GM21619 (cell line): ENCODE data around the gene RAB17.

Experiments used
- ATAC-seq: cut with Tn5 transposase; IDR thresholded peaks from one replicate; pipeline ENCODE4 v1.9.1; 2021; ENCODE audit not compliant: unreplicated experiment

The RAB17 gene, protein sequence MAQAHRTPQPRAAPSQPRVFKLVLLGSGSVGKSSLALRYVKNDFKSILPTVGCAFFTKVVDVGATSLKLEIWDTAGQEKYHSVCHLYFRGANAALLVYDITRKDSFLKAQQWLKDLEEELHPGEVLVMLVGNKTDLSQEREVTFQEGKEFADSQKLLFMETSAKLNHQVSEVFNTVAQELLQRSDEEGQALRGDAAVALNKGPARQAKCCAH

DNA sequence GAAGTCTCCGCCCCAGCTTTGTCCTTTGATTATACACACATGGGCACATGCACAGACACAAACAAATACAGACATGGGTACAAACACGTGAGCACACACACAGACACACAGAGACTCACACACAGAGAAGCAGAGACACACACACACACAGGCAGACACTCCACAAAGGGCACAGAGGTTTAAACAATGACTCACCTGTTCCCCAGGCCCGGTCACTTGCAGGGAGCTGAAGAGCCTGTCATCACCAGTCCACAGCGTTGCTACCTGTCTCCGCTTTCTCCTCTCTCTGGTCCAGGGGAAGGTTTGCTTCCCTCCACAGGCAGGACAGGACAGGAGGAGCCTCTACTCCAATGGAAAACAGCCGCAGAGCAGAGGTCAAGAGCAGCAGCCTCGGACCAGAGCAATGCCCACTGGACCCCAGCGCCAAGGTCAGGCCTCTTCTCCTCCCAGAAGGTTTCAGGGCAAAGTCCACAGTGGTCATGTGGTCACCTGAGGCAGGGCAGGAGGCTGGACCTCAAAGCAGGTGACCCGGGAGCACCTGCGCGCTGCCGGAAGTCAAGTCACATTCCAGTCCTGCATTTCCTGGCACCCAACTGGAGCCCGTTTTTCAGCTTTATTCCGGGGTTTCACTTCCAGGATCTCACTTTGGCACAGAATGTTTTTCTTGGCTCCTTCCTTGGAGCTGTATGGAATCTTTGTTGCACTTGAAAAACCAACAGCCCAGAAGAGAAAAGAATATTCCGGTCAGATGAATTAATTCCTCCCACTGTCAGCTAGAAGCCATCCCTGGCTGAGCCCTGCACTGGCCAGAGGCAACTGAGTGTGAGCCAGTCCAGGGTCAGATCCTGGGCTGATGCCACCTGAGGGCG, at the start of gene RAB17:
Gene RAB17, minus strand, starts transcription at position 463 of the 869 bp plus-strand sequence. CDS start 4,580 bp downstream, outside the sequence.
- ATAC-seq: no peak

DNA sequence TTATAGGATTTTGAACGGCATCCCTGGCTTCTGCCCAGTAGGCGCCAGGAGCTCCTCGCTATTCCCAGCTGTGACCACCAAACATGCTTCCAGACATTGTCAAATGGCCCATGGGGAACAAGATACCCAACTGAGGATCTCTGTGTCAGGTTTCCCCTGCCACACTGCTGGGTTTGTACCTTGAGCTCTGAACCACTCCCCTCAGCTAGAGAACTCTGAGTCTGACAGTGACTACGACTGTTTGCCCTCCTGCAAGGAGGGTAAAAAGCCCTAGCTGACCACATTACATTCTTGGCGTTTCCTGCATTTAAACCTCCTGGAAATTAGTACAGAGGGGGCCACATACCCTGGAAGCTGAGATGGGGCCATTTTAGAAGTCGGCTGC, 49.3 kb upstream of the RAB17 start:
- no peak for ATAC-seq

DNA sequence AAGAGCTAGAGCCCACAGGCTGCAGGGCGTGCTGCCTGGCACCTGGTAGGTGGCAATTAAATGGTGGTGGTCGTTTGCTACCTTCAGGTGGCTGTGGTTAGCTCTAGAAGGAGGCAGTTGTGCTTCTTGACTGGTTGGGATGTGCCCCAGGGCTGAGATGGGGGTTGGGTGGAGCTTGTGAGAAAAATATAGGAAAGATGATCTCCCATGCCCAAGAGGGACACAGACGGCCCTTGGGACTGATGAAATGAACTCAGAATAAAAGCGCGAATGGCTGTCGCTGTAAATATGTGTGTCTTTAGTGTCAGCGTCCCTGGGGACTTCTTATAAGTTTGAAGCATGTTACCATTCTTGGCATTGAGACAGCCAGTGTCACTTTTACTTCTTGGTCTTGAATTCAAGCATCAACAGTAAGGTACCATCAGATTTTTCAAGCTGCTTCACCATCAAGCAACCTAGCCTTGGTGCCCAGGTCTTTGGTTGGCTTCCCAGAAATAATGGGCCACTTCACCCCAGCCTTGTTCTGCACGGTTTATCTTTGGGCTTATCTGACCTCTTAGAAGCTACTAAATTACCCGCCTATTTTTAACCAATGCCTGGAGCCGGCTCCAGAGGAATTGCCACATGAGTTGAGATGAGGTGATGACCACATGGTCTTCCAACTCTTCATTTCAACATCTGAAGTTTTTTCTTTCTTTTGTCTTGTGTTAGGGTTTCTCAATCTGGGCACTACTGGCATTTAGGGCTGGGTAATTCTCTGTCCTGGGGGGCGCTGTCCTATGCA, 48.7 kb upstream of the RAB17 start:
- ATAC-seq: no peak

DNA sequence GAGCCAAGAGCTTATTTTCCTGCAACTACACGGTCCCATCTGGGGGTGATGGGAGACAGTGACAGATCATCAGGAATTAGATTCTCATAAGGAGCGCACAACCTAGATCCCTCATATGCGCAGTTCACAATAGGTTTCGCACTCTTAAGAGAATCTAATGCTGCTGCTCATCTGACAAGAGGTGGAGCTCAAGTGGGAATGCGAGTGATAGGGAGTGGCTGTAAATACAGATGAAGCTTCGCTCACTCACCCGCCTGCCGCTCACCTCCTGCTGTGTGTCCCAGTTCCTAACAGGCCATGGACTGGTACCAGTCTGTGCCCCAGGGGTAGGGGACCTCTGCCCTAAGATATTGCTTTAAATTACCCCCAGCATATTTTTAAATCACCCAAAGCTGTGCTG, 47.6 kb upstream of the RAB17 start:
- no peak for ATAC-seq

DNA sequence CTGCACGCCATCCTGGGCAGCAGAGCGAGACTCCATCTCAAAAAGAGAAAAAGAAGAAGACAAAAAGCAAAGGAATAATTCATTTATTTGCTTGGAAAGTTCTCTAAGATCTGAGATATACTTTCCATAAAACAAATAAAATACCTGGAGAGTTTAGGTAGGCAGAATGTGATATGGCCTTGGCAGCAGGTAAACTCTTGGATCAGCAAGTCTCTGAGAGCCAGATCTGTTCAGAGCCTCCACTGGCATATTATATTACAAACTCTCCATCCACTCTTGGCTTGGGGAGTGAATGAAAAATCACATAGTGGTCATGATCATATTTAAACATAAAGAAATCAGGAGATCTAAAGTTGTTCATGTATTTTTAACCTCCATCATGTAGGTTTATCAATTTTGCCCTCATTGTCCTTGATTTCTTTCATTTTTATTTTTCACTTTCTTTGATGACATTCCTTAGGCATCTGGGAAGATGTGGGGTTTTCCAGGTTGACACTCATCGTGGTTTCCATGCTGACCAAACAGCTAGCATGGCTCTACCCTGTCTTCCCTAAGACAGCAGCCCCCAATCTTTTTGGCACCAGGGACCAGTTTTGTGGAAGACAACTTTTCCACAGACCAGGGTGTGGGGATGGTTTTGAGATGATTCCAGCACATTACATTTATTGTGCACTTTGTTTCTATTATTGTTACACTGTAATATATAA, 47.0 kb upstream of the RAB17 start:
- ATAC-seq: no peak

DNA sequence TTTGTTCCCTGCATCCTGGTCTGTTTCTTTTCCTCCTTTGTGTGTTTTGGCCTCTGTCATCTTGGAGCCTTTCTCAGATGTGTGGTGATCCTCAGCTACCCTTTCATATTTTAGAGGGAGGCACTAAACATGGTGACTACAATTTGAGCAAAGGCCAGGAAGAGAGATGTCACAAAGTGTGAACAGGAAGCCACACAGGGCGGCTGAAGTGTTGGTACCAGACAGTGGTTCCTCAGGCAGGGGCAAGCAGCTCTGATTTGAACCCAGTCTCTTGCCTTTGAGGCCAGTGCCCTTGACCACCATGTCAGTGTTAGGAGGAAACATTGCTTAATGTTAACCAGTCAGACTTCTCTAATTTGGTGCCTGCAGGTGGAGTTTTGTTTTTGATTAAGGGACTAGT, 46.0 kb upstream of the RAB17 start:
- no peak for ATAC-seq

DNA sequence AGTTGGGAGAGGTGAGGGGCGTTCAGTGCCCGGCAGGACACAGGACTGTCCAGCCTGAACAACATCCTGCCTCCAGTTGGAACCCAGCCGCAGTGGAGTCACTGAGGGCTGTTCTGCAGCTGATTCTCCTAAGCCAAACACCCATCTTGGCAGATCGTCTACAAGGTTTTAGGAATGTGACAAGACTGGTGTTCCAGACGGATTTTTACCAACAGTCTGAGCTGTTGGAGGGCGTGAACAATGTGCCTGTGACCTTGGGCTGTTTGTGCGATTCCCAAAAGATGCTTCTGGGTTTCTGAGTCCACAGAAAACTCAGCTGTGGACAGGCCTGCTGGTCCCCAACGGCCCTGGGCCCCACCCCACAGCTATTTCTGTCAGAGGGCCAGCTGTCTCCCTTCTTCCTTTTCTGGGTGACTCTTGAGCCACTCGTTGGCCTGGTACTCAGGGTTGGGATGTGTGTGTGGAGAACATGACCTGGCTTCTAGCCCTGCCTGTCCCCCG, 42.6 kb upstream of the RAB17 start:
- ATAC-seq: no peak

DNA sequence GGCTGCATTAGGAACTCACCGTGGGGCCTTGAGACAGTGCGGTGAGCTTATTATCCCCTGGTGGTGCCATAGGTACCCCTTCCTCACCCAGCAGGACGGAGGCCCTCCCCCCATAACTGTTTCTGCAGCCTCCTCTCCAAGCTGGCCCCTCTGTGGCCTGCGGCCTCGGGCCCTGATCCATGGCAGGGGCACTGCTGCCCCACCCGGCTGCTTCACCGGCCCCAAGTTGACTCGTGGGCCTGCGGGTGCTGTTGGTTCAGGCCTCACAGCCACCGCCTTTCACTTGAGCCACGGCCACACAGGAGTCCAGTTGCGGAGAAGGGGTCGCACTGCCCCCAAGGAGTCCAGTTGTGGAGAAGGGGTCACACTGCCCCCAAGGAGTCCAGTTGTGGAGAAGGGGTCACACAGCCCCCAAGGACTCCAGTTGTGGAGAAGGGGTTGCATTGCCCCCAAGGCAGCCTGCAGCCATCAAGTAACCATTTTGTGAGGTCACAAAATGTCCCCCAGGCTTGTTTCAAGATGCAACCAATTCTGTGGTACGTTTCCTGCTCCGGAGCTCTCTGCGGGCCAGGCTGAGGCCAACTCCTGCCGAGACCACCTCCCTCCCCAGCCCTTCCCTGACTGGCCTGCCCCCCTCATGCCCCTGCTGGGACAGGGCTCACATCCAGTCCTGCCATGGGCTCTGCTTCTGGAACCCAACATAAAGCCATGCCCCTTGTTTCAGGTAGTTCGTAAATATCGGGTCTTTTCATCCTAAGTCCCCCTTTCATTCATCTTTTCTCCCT, 41.5 kb upstream of the RAB17 start:
- ATAC-seq: no peak

DNA sequence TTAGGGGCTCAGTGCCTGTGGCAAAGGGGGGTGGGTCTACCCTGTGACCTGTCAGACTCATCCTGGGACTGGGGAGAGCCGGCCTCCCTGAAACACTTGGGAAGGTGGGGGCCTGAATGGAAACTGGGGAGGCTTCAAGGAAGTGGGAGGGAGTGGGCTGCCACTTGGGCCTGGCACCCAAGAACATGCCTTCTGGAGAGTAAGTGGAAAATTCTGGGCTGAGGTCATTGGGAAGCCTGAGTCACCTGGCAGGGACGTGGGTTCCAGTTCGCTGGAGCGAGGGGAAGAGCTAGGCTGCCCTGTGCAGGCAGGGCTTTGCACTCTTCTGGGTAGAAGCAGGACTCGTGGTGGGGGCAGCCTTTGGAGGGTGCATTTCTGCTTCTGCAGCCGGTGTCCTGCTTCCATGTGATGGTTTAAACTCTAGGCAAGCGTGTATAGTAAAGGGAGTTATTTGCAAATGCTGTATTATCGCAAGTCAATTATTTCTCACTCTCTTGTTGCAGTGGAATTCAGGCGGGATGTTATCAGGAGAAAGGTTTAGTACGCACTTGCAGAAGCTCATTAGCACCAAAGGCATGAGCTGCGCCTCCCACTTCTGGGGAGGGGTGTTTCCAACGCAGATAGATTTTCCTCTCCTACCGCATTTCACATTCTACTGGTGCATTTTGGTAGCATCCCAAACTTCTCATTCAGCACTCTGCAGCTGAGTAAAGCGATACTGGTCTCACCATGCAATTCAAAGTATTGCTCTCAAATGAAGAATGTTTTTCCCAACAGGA, 40.7 kb upstream of the RAB17 start:
- ATAC-seq: no peak

DNA sequence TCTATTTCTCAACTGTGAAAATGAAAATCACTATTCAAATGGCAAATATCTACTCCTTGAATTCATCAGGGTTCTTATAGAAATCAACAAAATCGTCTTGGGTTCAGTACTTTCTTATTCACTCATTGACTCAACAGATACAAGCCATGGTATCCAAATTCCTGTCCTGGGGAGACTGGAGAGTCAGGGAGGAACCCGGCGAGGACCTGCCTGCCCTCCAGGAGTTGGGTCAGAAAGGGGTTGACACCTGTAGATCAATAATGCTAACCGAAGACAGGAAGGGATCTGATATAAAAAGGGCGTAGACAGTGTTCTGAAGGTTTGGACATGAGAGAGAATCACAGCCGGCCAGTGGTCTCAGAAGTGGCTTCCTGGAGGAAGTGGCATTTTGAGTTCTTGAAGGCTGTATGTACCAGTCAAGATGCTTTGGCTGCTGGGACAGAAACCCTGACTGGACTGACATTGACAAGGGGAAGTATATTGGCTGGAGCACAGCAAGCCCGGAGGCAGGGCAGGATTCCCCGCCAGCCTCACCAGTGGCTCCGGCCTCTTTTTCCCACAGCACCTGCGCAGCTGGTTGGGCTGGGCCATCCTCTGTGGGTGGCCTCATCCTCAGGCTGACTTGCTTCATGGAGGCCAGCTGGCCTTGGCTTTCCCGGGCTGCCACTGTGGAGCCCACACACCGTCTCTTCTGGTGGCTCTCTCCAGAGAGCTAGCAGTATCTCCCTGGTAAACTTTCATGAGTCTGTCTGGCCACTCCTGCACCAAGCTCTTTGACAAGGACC, 39.9 kb upstream of the RAB17 start:
- no peak for ATAC-seq

DNA sequence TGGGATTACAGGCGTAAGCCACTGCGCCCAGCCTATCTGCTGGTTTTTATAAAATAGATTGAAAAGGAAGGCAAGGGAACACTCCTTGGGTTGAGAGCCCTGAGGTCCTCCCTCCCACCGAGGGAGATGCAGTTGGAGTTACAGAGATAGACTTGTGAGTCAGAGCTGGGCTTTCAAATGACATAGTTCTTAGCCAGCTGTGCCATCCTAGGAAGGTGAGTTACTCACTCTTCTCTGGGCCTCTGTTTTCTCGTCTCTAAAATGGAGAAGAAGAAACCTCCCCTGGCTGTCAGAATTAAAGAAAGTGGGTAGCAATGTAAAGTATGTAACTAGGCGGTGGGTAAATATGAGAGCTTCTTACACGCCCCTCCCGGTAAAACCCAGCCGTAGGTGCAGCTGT, 39.2 kb upstream of the RAB17 start:
- no peak for ATAC-seq

DNA sequence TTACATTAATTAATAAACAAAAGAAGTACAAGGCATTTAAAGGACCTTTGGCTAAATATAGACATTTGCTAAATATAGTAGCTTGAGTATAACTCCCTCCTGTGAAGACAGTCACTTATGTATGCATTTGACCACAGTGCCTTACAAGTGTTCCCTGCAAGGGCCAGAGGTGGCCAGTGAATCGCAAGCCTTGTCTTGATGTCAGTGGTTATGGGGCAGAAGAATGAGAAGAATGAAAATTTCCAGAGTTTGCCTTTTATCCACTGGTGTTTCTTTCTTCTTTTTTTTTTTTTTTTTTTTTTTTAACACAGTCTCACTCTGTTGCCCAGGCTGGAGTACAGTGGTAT, 38.6 kb upstream of the RAB17 start:
- ATAC-seq: no peak

DNA sequence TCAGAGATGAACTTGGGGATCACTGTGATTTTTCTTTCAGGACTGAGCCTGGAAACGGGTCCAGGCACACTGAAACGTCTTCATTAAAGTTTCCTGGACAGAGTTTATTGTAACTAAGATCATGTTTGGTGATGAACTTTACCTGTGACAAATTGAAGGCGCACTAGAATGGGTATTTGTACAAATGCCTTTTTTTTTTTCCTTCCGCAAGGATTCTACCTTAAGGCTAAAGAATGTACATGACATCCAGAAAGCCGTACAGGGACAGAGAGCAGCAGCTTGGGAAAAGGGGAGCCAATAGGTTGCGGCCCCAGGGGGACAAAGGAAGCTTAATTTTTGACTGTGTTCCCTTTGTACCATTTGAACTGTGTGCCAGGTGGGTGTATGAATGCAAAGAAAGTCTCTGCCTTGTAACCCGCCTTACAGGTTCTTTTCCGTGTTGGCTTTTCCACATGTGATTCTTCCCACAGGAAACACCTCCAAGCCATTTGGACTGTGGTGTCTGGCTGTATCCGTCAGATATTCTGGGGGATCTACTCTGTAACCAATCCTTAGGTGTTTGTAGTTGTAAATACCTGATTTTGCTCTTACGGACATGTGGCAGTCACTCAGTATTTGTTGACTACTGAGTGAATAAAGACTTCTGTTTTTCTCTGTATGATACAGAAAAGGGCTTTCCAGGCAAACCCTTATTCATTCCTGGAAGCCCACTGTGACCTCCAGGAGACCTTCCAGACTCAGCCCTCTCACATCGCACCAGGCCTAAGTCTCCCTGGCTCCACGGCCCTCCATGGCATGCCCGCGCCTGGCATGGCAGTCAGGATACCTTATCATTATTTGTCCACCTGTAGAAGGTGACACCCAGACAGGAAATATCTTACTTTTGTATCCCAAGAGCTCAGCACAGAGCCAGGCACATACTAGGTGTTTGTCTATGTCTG, 38.0 kb upstream of the RAB17 start:
- no peak for ATAC-seq

DNA sequence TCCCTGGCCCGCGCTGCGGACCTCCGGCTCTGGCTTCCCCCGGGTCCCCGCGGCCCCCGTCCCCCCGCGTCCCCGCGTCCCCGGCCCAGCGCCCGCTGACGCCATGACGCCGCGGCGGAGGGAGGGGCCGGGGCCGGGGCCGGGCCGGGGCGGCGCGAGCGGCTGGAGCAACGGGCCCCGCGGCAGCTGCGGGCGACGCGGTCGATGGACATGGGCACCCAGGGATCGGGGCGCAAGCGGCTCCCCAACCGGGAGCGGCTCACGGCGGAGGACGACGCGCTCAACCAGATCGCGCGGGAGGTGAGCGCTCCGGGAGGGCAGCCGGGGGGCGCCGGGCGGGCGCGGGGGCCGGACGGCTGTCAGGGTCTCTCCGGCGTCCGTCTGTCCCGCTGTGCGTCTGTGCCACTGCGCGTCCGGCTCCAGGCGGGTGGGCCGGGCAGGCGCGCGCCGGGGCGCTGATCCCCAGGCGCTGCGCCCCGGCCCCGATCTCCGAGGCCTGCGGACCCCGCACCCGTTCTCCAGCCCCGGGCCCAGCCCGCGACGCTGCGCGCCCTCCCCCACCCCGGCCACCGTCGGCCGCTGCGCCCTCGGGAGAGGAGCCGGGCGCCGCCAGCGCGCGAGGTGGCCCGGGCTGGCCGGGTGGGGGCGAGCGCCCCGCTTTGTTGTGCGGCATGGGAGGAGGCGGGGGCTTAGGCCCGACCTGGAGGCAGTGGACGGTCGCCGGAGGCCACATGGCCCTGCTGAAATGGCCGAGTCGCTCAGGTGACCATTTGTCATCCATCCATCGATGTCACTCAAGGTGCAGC, 37.1 kb upstream of the RAB17 start, which contains the start of gene LRRFIP1:
Gene LRRFIP1, plus strand, starts transcription at position 147 of the 806 bp plus-strand sequence. Its CDS starts 58 bp downstream, at position 205.
- ATAC-seq: no peak

DNA sequence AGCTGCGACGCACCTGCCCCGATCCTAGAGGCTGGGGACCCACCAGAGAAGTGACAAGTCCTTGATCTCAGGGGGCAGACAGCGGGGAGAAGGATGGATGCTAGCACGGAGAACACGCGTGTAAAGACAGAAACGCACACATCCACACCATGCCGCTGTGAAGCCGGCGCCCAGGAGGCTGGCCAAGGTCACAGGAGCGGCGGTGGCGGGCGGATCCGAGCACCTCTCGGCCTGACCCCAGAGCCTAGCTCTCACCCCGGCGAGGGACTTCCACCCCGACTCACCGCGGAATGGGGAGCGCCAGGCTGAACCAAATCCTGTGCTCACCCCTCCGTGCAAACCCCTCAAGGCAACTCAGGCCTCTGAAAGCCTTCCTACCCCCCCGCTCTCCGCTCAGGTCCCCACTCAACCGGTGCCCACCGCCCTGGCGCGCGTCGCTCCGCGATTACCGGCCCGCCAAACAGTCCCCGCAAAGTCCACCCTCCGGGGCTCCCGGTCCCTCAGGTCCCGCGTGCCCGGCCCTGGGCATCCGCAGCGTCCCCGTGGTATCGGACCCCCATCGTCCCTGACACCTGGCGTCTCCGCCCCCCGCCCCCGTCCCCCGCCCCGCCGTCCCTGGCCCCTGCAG, 36.4 kb upstream of the RAB17 start:
- ATAC-seq: no peak

DNA sequence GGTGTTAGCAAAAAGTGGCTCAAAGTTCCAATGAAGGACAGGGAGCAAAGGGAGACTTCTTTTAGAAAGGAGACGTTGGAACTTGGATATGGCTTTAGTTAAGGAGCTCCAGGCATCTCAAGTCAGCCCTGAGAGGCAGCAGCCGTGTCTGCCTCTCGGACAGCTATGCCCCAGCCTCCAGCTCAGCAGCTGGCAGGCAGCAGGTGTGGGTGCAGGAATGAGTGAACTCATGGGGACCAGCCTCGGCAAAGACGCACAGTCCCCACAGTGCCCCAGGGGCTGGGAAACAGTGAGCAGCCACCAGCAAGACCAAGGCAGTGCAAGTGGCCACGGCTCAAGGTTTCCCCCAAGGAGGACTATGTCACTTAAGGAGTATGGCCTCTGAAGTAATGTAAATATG, 35.2 kb upstream of the RAB17 start:
- ATAC-seq: no peak
